WTC11 (cell line): ENCODE results near the gene TRIM22. TPM values are rescaled to one million over a fixed set of nuclear protein-coding genes. Genes with fewer than 3 reads are reported as not detected.

Source experiments
- ATAC-seq: fragments of 200-7000 bp; cut with Tn5 transposase; 2 replicates; pipeline ENCODE4 v1.10.0; 2021; ENCODE audit warnings: mild to moderate bottlenecking, moderate library complexity
- CTCF ChIA-PET: fragments of 300-600 bp; sonication (Branson Sonifier 250); formaldehyde crosslinking; loops from one replicate; lab custom pipeline; 2021; ENCODE audit warnings: antibody characterized with exemption; lab: Charles Lee
- POLR2A ChIA-PET: fragments of 350-600 bp; sonication (Branson Sonifier 250); formaldehyde crosslinking; loops from one replicate; lab custom pipeline; 2021; ENCODE audit warnings: antibody characterized with exemption; lab: Charles Lee
- DNase-seq: peaks from one replicate; pipeline ENCODE4 v3.0.0; 2021; ENCODE audit warnings: low spot score
- H3K27ac Mint-ChIP-seq: 2 replicates; pipeline ENCODE4 v1.8.0; 2021; ENCODE audit warnings: mixed read lengths
- H3K27me3 Mint-ChIP-seq: 2 replicates; pipeline ENCODE4 v1.8.0; 2021; ENCODE audit warnings: low read depth, mild to moderate bottlenecking, moderate library complexity, mixed read lengths
- H3K36me3 Mint-ChIP-seq: 2 replicates; pipeline ENCODE4 v1.8.0; 2021; ENCODE audit warnings: mixed read lengths
- H3K4me1 Mint-ChIP-seq: 2 replicates; pipeline ENCODE4 v1.8.0; 2022; ENCODE audit warnings: mixed read lengths
- H3K4me3 Mint-ChIP-seq: 2 replicates; pipeline ENCODE4 v1.8.0; 2021; ENCODE audit warnings: mild to moderate bottlenecking, moderate library complexity, mixed read lengths
- H3K9me3 Mint-ChIP-seq: 2 replicates; pipeline ENCODE4 v1.8.0; 2021; ENCODE audit warnings: mixed read lengths
- ATF3 ChIP-seq: sonication (generic); formaldehyde crosslinking; conservative IDR thresholded peaks from 2 replicates; pipeline ENCODE4 v1.8.1; 2022; ENCODE audit warnings: mild to moderate bottlenecking, missing genetic modification reagents
- GABPB1 ChIP-seq: sonication (generic); formaldehyde crosslinking; IDR thresholded peaks from 2 replicates; pipeline ENCODE4 v1.8.1; 2023; ENCODE audit warnings: mild to moderate bottlenecking, missing genetic modification reagents
- HMGA2 ChIP-seq: fragments of 250-450 bp; sonication (Bioruptor Pico); IDR thresholded peaks from 2 replicates; pipeline ENCODE4 v1.4.0; 2021; ENCODE audit warnings: mild to moderate bottlenecking, moderate library complexity
- MAX ChIP-seq: sonication (generic); formaldehyde crosslinking; IDR thresholded peaks from 2 replicates; pipeline ENCODE4 v1.8.0; 2022; ENCODE audit warnings: mild to moderate bottlenecking, missing genetic modification reagents
- MYBL2 ChIP-seq: sonication (generic); formaldehyde crosslinking; IDR thresholded peaks from 2 replicates; pipeline ENCODE4 v1.8.1; 2023; ENCODE audit warnings: mild to moderate bottlenecking, moderate library complexity, missing genetic modification reagents
- NFE2L1 ChIP-seq: sonication (generic); formaldehyde crosslinking; IDR thresholded peaks from 2 replicates; pipeline ENCODE4 v1.8.1; 2023; ENCODE audit warnings: missing genetic modification reagents
- NR3C1 ChIP-seq: sonication (generic); formaldehyde crosslinking; conservative IDR thresholded peaks from 2 replicates; pipeline ENCODE4 v1.8.1; 2023; ENCODE audit warnings: low read depth, mild to moderate bottlenecking, missing genetic modification reagents
- OVOL2 ChIP-seq: fragments of 250-450 bp; sonication (Bioruptor Pico); IDR thresholded peaks from 2 replicates; pipeline ENCODE4 v1.9.0; 2021; ENCODE audit warnings: mild to moderate bottlenecking, borderline replicate concordance
- PRDM15 ChIP-seq: sonication (generic); formaldehyde crosslinking; IDR thresholded peaks from 2 replicates; pipeline ENCODE4 v1.8.0; 2022; ENCODE audit warnings: missing genetic modification reagents
- SP1 ChIP-seq: sonication (generic); formaldehyde crosslinking; conservative IDR thresholded peaks from 2 replicates; pipeline ENCODE4 v1.8.1; 2022; ENCODE audit warnings: missing genetic modification reagents
- TEAD4 ChIP-seq: sonication (generic); formaldehyde crosslinking; IDR thresholded peaks from 2 replicates; pipeline ENCODE4 v1.8.0; 2022; ENCODE audit warnings: mild to moderate bottlenecking, missing genetic modification reagents
- ZMAT4 ChIP-seq: fragments of 250-450 bp; sonication (Bioruptor Pico); IDR thresholded peaks from 2 replicates; pipeline ENCODE4 v1.9.0; 2021; ENCODE audit warnings: mild to moderate bottlenecking
- ZNF423 ChIP-seq: fragments of 250-450 bp; sonication (Bioruptor Pico); IDR thresholded peaks from 2 replicates; pipeline ENCODE4 v2.1.2; 2022; ENCODE audit warnings: mild to moderate bottlenecking, moderate library complexity
- total RNA-seq: library from RNA; stranded (reverse); gene quantifications from 3 replicates; pipeline ENCODE4 v1.2.3, GENCODE V29; 2021
- TF ChIP-seq, protein P1 (sequence below): sonication (generic); formaldehyde crosslinking; IDR thresholded peaks from 2 replicates; pipeline ENCODE4 v1.8.0; 2022; ENCODE audit warnings: mild to moderate bottlenecking, missing genetic modification reagents

The TRIM22 gene
- total RNA-seq, 1 experiment from 2014 or later: 78.9 TPM

GRCh38 chr11:5684036-5684645, 5.4 kb upstream of the TRIM22 start (continued):
- TF ChIP-seq, protein P1, sequence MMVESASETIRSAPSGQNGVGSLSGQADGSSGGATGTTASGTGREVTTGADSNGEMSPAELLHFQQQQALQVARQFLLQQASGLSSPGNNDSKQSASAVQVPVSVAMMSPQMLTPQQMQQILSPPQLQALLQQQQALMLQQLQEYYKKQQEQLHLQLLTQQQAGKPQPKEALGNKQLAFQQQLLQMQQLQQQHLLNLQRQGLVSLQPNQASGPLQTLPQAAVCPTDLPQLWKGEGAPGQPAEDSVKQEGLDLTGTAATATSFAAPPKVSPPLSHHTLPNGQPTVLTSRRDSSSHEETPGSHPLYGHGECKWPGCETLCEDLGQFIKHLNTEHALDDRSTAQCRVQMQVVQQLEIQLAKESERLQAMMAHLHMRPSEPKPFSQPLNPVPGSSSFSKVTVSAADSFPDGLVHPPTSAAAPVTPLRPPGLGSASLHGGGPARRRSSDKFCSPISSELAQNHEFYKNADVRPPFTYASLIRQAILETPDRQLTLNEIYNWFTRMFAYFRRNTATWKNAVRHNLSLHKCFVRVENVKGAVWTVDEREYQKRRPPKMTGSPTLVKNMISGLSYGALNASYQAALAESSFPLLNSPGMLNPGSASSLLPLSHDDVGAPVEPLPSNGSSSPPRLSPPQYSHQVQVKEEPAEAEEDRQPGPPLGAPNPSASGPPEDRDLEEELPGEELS (CRISPR knock-in tag): no peak
- TF ChIP-seq MAX (no peak), SP1 (no peak), NR3C1 (CRISPR knock-in tag) (no peak), HMGA2 (no peak), ATF3 (CRISPR knock-in tag) (no peak), NFE2L1 (CRISPR knock-in tag) (no peak), PRDM15 (CRISPR knock-in tag) (no peak), TEAD4 (no peak), OVOL2 (no peak), ZMAT4 (CRISPR knock-in tag) (no peak)

DNA sequence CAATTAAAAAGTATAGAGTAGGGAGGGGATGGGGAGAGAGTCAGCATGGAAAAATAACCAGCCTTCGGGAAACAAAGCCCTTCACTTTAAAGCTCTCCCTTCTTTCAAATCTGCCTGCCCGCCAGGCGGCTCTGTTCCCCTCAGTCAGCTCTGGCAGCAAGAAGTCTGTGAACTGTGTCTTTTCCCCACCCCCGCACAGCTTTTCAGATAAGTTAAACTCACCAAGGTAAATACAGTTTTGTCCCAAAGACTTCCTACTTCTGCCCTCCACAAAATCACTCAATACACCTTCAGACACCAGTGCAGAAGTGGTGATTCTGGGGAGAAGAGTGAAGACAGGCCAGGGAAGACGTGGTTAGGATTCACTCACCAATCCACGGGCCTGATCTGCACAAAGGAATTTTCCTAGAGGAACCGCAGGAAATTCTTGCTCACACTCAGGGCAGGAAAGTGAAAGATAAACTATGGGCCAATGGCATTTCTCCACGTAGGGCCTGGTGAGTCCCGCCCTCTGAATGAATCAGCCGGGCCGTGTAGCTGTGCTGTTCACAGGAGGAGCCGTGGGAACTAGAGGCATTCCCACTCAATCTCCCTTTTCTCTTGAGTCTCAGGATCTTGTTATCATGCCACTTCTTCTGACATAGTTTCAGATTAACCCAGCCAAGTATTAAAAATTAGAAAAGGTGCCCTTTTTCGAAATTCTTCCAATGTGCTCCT, 4.8 kb upstream of the TRIM22 start, which contains the start of gene TRIM5:
Gene TRIM5 (minus strand): TSS at position 429 of the 717 bp plus-strand sequence. CDS start 4,897 bp downstream, outside the sequence.
- H3K9me3 Mint-ChIP-seq: peaks cover 21% of the 10 kb centered on the region
- peak within 1 kb of the TSS; percentile 83 for H3K4me3 Mint-ChIP-seq
- peak; percentile 64 for DNase-seq
- H3K27me3 Mint-ChIP-seq: no peaks in the 10 kb centered on the region
- ATAC-seq: peak; percentile 89
- H3K36me3 Mint-ChIP-seq: peaks cover 16% of the 10 kb centered on the region
- TF ChIP-seq ZNF423 (no peak), GABPB1 (CRISPR knock-in tag) (peak; percentile 47; the same call in 1 of the 2 replicates)
- H3K4me1 Mint-ChIP-seq: peaks cover 41% of the 10 kb centered on the region
- CTCF ChIA-PET: interaction anchor here (0.6 to 2.5 kb wide), 10 partner anchors 9 to 678 kb away, joined by 3 to 10 read pairs (median 4); no protein-coding TSS in a partner anchor
- H3K27ac Mint-ChIP-seq: peak within 1 kb of the TSS; percentile 99
- POLR2A ChIA-PET: no interaction called here

DNA sequence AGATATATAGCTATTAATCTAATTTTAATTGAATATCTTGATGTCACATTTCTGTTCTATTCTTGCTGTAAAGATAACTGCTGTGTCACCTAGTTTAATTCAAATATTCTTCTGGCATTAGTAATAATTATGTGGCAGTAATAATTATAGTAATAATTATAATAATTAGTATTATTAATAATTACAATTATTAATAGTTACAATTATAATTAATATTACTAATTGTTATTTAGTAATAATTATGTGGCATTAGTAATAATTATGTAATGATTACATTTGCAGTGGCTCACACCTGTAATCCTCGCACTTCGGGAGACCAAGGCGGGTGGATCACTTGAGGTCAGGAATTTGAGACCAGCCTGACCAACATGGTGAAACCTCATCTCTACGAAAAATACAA, 3.2 kb upstream of the TRIM22 start:
- H3K4me3 Mint-ChIP-seq: no peak overlapping the region
- peaks cover 21% of the 10 kb centered on the region for H3K9me3 Mint-ChIP-seq
- H3K27ac Mint-ChIP-seq: no peak overlapping the region
- DNase-seq (no peak), ATAC-seq (no peak)
- no peaks in the 10 kb centered on the region for H3K27me3 Mint-ChIP-seq
- H3K36me3 Mint-ChIP-seq: peaks cover 16% of the 10 kb centered on the region
- peak; percentile 83 for TF ChIP-seq HMGA2
- no peak for TF ChIP-seq MYBL2
- CTCF ChIA-PET: no interaction called here
- peaks cover 57% of the 10 kb centered on the region for H3K4me1 Mint-ChIP-seq
- POLR2A ChIA-PET: no interaction called here
